ENCODE measurements around the gene ABHD5.

DNA sequence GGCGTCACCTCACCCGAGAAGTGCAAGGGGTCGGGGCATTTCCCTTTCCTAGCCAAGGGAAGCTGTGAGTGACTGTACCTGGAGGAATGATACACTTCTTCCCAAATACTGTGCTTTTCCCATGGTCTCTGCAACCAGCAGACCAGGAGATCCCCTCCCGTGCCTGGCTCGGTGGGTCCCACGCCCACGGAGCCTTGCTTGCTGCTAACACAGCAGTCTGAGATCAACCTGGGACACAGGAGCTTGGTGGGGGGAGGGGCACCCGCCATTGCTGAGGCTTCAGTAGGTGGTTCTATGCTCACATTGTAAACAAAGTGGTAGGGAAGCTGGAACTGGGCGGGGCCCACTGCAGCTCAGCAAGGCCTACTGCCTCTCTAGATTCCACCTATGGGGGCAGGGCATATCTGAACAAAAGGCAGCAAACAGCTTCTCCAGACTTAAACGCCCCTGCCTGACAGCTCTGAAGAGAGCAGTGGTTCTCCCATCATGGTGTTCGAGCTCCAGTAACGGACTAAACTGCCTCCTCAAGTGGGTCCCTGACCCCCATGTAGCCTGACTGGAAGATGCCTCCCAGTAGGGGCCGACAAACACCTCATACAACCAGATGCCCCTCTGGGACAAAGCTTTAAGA, 31.4 kb upstream of the ABHD5 start:
- TF ChIP-seq, protein P1, sequence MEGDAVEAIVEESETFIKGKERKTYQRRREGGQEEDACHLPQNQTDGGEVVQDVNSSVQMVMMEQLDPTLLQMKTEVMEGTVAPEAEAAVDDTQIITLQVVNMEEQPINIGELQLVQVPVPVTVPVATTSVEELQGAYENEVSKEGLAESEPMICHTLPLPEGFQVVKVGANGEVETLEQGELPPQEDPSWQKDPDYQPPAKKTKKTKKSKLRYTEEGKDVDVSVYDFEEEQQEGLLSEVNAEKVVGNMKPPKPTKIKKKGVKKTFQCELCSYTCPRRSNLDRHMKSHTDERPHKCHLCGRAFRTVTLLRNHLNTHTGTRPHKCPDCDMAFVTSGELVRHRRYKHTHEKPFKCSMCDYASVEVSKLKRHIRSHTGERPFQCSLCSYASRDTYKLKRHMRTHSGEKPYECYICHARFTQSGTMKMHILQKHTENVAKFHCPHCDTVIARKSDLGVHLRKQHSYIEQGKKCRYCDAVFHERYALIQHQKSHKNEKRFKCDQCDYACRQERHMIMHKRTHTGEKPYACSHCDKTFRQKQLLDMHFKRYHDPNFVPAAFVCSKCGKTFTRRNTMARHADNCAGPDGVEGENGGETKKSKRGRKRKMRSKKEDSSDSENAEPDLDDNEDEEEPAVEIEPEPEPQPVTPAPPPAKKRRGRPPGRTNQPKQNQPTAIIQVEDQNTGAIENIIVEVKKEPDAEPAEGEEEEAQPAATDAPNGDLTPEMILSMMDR (IDR thresholded peaks at IDR 0.05): no peak
- TF ChIP-seq, protein P2, sequence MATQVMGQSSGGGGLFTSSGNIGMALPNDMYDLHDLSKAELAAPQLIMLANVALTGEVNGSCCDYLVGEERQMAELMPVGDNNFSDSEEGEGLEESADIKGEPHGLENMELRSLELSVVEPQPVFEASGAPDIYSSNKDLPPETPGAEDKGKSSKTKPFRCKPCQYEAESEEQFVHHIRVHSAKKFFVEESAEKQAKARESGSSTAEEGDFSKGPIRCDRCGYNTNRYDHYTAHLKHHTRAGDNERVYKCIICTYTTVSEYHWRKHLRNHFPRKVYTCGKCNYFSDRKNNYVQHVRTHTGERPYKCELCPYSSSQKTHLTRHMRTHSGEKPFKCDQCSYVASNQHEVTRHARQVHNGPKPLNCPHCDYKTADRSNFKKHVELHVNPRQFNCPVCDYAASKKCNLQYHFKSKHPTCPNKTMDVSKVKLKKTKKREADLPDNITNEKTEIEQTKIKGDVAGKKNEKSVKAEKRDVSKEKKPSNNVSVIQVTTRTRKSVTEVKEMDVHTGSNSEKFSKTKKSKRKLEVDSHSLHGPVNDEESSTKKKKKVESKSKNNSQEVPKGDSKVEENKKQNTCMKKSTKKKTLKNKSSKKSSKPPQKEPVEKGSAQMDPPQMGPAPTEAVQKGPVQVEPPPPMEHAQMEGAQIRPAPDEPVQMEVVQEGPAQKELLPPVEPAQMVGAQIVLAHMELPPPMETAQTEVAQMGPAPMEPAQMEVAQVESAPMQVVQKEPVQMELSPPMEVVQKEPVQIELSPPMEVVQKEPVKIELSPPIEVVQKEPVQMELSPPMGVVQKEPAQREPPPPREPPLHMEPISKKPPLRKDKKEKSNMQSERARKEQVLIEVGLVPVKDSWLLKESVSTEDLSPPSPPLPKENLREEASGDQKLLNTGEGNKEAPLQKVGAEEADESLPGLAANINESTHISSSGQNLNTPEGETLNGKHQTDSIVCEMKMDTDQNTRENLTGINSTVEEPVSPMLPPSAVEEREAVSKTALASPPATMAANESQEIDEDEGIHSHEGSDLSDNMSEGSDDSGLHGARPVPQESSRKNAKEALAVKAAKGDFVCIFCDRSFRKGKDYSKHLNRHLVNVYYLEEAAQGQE (IDR thresholded peaks at IDR 0.05; ENCODE audit: insufficient read depth in 1 of 2, low read depth in 2 of 2, low read length in 1 of 2): no peak
- TF ChIP-seq POLR2AphosphoS5 (IDR thresholded peaks at IDR 0.05; ENCODE audit: low read depth, low read length): no peak

Measured in Panc1 (cell line).